PC-3 (cell line): ENCODE results near the gene PDK1.

Experiments
- EZH2 ChIP-seq: fragments of 300-600 bp; sonication (generic); IDR thresholded peaks from one replicate; pipeline ENCODE4 v1.6.1; 2017; ENCODE audit warnings: antibody characterized with exemption, mild to moderate bottlenecking, low read length; ENCODE audit not compliant: unreplicated experiment
- EZH2phosphoT487 ChIP-seq: fragments of 300-600 bp; sonication (generic); IDR thresholded peaks from 2 replicates; pipeline ENCODE4 v1.6.1; 2018; ENCODE audit warnings: mild to moderate bottlenecking, antibody characterized with exemption, low read length, borderline replicate concordance
- TF ChIP-seq, protein P1 (sequence below): fragments of 300-600 bp; sonication (generic); conservative IDR thresholded peaks from 2 replicates; pipeline ENCODE4 v1.5.1; 2017; ENCODE audit warnings: antibody characterized with exemption, low read depth, mild to moderate bottlenecking, low read length

DNA sequence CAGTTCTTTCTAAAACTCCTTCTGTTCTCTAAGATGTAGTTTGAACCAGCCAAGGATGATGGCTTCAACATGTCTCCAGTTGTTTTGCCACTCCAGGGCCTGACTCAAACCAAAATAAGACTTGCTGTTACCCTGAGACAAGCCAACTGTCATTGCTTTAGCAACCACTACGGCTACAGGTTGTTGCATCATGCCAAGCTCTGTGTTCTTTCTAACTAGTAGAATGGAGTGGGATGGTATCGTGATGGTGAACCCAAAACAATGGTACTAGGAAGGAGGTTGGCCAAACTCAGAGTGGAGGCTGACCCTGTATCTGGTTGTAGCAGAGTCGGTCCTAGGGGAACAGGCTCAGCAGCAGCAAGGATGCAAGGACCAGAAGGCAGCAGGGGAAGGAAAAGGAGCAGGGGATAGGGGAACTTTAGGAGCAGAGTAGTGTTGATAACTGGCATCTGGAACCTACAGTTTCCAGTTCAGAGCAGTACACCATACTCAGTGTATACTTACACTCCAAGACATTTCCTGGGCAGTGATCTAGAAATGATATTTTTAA, 51.6 kb downstream of the PDK1 start:
- TF ChIP-seq, protein P1, sequence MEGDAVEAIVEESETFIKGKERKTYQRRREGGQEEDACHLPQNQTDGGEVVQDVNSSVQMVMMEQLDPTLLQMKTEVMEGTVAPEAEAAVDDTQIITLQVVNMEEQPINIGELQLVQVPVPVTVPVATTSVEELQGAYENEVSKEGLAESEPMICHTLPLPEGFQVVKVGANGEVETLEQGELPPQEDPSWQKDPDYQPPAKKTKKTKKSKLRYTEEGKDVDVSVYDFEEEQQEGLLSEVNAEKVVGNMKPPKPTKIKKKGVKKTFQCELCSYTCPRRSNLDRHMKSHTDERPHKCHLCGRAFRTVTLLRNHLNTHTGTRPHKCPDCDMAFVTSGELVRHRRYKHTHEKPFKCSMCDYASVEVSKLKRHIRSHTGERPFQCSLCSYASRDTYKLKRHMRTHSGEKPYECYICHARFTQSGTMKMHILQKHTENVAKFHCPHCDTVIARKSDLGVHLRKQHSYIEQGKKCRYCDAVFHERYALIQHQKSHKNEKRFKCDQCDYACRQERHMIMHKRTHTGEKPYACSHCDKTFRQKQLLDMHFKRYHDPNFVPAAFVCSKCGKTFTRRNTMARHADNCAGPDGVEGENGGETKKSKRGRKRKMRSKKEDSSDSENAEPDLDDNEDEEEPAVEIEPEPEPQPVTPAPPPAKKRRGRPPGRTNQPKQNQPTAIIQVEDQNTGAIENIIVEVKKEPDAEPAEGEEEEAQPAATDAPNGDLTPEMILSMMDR, result no peak
- TF ChIP-seq EZH2 (no peak), EZH2phosphoT487 (no peak)
